ENCODE data around the gene DCUN1D3.

DCUN1D3 gene

DNA sequence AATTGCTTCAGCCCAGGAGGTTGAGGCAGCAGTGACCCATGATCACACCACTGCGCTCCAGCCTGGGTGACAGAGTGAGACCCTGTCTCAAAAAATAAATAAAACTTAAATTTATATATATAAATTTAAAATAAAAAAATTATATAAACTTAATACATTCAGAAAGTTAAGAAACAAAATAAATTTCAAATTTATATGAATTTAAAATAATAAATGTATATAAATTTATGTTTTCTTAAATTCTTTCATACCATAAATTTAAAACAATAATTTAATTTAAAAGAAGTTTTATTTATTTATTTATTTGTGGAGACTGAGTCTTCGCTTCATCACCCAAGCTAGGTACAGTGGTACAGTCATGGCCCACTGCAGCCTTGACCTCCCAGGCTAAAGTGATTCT, 20.6 kb upstream of the DCUN1D3 start:
- Histone ChIP-seq H3K27me3 (ENCODE audit: control insufficient read depth, insufficient read depth, low read length, poor library complexity, severe bottlenecking) (no peaks in the 10 kb centered on the region), H3K4me3 (ENCODE audit: insufficient read depth, low read depth, low read length) (no peak overlapping the region), H3K4me1 (ENCODE audit: control insufficient read depth, insufficient read depth, low read length) (no peaks in the 10 kb centered on the region), H3K27ac (ENCODE audit: insufficient read depth, low read depth, low read length, poor library complexity, severe bottlenecking) (no peak overlapping the region), H3K9me3 (ENCODE audit: control insufficient read depth, low read length) (no peaks in the 10 kb centered on the region), H3K36me3 (ENCODE audit: control insufficient read depth, insufficient read depth, low read length) (no peaks in the 10 kb centered on the region)
- WGBS, 2 experiments: 86 to 94% methylated on average over 1 to 2 of the region's 2 CpGs

DNA sequence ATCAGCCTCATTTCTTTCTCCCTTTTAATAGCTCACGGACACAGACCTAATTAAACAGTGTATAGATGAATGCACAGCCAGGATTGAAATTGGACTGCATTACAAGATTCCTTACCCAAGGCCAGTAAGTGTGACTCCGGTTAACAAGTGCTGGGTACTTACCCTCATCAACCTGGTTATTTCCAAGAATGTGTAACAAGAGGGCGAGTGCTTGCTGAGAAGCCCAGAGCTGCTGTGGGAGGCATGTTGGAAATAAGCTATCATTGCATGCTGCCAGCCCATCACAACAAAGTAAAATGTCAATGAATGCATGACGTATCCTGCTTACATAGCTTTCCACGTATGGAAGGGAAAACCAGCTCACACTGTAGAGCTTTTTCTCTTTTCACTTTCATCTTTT, 19.9 kb upstream of the DCUN1D3 start:
- Histone ChIP-seq H3K4me1 (ENCODE audit: control insufficient read depth, insufficient read depth, low read length) (no peaks in the 10 kb centered on the region), H3K36me3 (ENCODE audit: control insufficient read depth, insufficient read depth, low read length) (no peaks in the 10 kb centered on the region), H3K9me3 (ENCODE audit: control insufficient read depth, low read length) (no peaks in the 10 kb centered on the region), H3K27ac (ENCODE audit: insufficient read depth, low read depth, low read length, poor library complexity, severe bottlenecking) (no peak overlapping the region), H3K4me3 (ENCODE audit: insufficient read depth, low read depth, low read length) (no peak overlapping the region), H3K27me3 (ENCODE audit: control insufficient read depth, insufficient read depth, low read length, poor library complexity, severe bottlenecking) (no peaks in the 10 kb centered on the region)
- WGBS, 2 experiments: 91 to 95% methylated on average over 5 of the region's 5 CpGs

DNA sequence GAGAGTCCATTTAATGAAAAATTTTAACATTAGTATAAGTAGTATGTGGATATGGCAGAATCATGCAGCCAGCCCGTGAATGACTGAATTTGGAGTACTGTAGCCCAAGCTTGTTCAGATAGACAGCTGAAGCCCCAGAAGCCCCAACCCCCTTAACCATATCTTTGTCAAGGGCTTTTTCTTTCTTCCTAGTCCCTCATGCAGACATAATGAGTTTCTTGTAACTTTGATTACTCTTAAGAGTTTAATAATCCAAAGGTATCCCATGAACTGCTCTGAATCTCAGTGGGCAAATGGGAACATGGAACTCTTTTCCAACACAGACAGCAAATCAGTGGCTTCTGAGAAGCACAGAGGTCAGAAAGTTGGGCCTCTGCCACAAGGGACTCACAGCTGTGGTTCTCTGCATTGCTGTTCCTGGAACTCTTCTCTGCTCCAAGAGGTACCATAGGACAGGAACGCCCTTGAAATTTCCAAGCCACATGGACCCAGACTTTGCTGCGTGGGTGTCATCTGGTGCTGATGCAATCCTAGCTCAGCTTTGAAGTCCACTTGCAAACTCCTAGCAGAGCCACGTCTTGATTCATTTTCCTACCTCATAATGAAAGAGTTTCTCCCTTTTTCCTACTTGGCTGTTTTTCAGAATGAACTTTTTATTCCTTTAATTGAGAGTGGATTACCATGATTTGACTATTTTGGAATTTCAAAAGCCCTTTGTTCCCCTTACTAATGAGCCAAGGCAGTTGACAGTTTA, 18.5 kb upstream of the DCUN1D3 start:
- WGBS, 2 experiments: 82 to 86% methylated on average over 4 of the region's 4 CpGs
- Histone ChIP-seq H3K36me3 (ENCODE audit: control insufficient read depth, insufficient read depth, low read length) (no peaks in the 10 kb centered on the region), H3K4me1 (ENCODE audit: control insufficient read depth, insufficient read depth, low read length) (no peaks in the 10 kb centered on the region), H3K4me3 (ENCODE audit: insufficient read depth, low read depth, low read length) (no peak overlapping the region), H3K27me3 (ENCODE audit: control insufficient read depth, insufficient read depth, low read length, poor library complexity, severe bottlenecking) (no peaks in the 10 kb centered on the region), H3K9me3 (ENCODE audit: control insufficient read depth, low read length) (no peaks in the 10 kb centered on the region), H3K27ac (ENCODE audit: insufficient read depth, low read depth, low read length, poor library complexity, severe bottlenecking) (no peak overlapping the region)

DNA sequence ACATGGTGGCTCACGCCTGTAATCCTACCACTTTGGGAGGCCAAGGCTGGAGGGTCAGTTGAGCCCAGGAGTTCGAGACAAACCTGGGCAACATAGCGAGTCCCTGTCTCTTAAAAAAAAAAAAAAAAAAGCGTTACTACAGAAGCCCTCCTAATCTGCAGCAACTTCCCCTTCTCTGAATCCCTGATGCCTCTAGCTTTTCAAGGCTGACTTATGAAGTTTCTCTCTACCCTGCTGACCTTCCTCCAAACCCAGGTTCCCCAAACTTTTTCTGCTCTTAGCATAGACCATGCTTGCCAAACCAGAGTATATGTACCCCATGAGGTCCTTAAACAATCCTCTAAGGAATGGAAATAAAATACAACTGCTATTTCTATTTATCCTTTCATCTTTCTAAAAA, 16.8 kb upstream of the DCUN1D3 start:
- Histone ChIP-seq H3K27ac (ENCODE audit: insufficient read depth, low read depth, low read length, poor library complexity, severe bottlenecking) (no peak overlapping the region), H3K4me3 (ENCODE audit: insufficient read depth, low read depth, low read length) (no peak overlapping the region), H3K4me1 (ENCODE audit: control insufficient read depth, insufficient read depth, low read length) (no peaks in the 10 kb centered on the region), H3K36me3 (ENCODE audit: control insufficient read depth, insufficient read depth, low read length) (no peaks in the 10 kb centered on the region), H3K27me3 (ENCODE audit: control insufficient read depth, insufficient read depth, low read length, poor library complexity, severe bottlenecking) (no peaks in the 10 kb centered on the region), H3K9me3 (ENCODE audit: control insufficient read depth, low read length) (no peaks in the 10 kb centered on the region)
- 92 to 97% methylated on average over 4 of the region's 4 CpGs for WGBS, 2 experiments

DNA sequence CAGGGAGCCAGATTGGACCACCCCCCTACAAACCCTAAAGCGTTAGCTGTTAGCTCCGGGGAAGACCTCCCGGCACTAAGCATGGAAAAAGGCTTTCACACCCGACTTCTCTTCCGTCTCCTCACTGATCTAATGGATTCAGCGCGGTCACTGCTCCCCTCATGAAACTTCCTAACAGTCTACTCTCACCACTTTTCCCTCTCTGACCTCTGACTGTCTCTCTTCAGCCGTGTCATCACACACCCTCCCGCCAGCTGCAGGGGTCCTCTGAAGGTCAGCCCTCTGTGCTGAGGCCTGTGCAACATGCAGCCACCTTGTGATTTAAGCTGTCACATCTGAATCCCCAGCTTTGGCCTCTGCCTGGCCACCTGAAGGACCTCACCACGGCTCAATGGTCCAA, 16.1 kb upstream of the DCUN1D3 start:
- no peak overlapping the region for H3K27ac ChIP-seq (ENCODE audit: insufficient read depth, low read depth, low read length, poor library complexity, severe bottlenecking)
- 87 to 91% methylated on average over 10 of the region's 10 CpGs for WGBS, 2 experiments
- no peaks in the 10 kb centered on the region for H3K4me1 ChIP-seq (ENCODE audit: control insufficient read depth, insufficient read depth, low read length)
- no peaks in the 10 kb centered on the region for H3K27me3 ChIP-seq (ENCODE audit: control insufficient read depth, insufficient read depth, low read length, poor library complexity, severe bottlenecking)
- H3K4me3 ChIP-seq (ENCODE audit: insufficient read depth, low read depth, low read length): no peak overlapping the region
- no peaks in the 10 kb centered on the region for H3K36me3 ChIP-seq (ENCODE audit: control insufficient read depth, insufficient read depth, low read length)
- no peaks in the 10 kb centered on the region for H3K9me3 ChIP-seq (ENCODE audit: control insufficient read depth, low read length)

DNA sequence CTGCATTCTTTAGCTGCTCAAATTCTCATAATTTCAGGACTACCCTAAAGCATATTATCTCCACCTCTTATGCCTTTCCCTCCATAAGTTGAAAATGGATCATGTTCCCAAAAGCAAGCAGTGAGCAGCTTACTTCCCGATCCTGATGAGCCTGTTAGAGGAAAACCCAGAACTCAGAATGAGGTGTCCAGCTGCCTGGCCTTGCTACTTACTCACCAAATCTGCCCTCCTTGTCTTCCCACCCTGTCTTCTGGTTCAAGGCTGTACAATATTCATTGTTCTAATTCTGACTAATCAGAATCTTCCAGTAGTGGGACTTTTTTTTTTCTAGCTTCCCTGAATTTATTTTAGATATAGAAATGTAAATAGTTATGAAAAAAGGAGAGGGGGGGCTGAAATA, 11.2 kb upstream of the DCUN1D3 start:
- 89 to 91% methylated on average over 1 of the region's 1 CpG for WGBS, 2 experiments
- H3K27ac ChIP-seq (ENCODE audit: insufficient read depth, low read depth, low read length, poor library complexity, severe bottlenecking): no peak overlapping the region

DNA sequence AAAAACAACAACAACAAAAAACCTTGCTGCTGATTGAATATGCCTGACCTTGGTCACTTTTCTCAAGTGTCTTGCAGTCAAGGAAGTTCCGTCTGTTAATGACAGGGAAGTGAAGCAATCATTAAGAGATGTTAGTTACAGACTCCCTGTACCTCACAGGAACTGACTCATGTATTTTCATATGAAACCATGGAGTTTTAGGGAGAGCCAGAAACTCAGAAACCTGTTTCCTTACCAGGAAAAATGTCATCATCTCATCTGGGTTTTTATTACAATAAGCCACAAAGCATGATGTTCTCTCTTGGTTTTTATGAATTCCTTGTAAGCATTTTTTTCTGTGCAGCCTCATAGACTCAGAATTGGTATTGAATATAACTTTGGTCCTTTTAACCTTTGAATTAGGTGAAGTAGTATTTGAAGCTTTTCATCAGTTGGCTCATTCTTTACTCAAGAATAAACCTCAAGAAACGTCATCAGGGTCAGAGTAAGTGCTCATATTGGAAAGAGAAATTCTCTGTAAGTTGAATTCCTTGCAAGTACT, 10.7 kb upstream of the DCUN1D3 start:
- H3K4me3 ChIP-seq (ENCODE audit: insufficient read depth, low read depth, low read length): no peak overlapping the region
- no peaks in the 10 kb centered on the region for H3K9me3 ChIP-seq (ENCODE audit: control insufficient read depth, low read length)
- H3K27me3 ChIP-seq (ENCODE audit: control insufficient read depth, insufficient read depth, low read length, poor library complexity, severe bottlenecking): no peaks in the 10 kb centered on the region
- H3K4me1 ChIP-seq (ENCODE audit: control insufficient read depth, insufficient read depth, low read length): no peaks in the 10 kb centered on the region
- no peak overlapping the region for H3K27ac ChIP-seq (ENCODE audit: insufficient read depth, low read depth, low read length, poor library complexity, severe bottlenecking)
- WGBS, 2 experiments: 85 to 94% methylated on average over 2 of the region's 2 CpGs
- H3K36me3 ChIP-seq (ENCODE audit: control insufficient read depth, insufficient read depth, low read length): no peaks in the 10 kb centered on the region

More for the DNA sequence above, 11.2 kb upstream of the DCUN1D3 start:
- no peaks in the 10 kb centered on the region for H3K27me3 ChIP-seq (ENCODE audit: control insufficient read depth, insufficient read depth, low read length, poor library complexity, severe bottlenecking)
- H3K9me3 ChIP-seq (ENCODE audit: control insufficient read depth, low read length): no peaks in the 10 kb centered on the region
- no peaks in the 10 kb centered on the region for H3K4me1 ChIP-seq (ENCODE audit: control insufficient read depth, insufficient read depth, low read length)
- no peak overlapping the region for H3K4me3 ChIP-seq (ENCODE audit: insufficient read depth, low read depth, low read length)
- H3K36me3 ChIP-seq (ENCODE audit: control insufficient read depth, insufficient read depth, low read length): no peaks in the 10 kb centered on the region

DNA sequence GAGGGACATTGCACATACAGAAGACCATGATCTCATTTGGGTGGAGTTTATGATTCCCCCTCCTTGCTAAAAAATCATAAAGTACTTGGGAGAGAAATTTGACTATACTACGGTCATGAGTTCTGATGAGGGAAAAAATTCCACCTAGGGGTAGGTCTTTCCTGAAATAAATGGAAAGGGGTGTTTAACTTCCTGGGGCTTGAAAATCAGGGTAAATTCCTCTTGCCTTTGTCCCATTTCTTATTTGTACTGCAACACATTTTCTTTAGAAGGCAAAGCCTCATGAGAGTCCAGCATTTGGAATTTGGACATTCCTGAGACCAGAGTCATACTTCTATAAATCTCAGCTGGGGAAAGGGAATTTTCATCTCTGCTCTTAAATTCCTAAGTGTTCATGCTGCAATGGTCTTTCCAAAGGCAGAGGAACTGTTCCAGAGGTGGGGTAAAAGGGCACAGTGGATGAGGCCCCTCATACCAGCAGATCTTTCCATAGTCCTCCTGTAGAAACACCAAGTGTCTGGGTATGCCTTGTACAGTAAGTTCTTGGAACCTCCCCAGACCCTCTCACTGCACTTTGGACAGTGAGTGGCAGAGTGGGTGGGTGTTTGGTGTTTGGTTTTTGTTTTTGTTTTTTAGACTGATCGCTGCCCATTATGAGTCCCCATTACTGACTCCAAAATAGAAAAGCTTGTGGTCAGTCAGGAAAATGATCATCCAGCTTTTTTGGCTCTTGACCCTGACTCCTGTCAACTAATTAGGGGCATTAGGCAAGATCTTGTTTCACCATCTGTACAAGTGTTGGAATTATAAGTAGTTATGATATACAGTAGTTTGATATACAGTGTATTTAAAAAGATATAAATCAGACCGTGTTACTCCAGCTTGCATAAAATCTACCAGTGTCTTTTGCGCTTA, 6.4 kb upstream of the DCUN1D3 start:
- Histone ChIP-seq H3K27me3 (ENCODE audit: control insufficient read depth, insufficient read depth, low read length, poor library complexity, severe bottlenecking) (no peaks in the 10 kb centered on the region), H3K4me3 (ENCODE audit: insufficient read depth, low read depth, low read length) (no peak overlapping the region), H3K9me3 (ENCODE audit: control insufficient read depth, low read length) (no peaks in the 10 kb centered on the region), H3K4me1 (ENCODE audit: control insufficient read depth, insufficient read depth, low read length) (no peaks in the 10 kb centered on the region), H3K36me3 (ENCODE audit: control insufficient read depth, insufficient read depth, low read length) (no peaks in the 10 kb centered on the region), H3K27ac (ENCODE audit: insufficient read depth, low read depth, low read length, poor library complexity, severe bottlenecking) (no peak overlapping the region)
- 95 to 98% methylated on average over 4 of the region's 4 CpGs for WGBS, 2 experiments

DNA sequence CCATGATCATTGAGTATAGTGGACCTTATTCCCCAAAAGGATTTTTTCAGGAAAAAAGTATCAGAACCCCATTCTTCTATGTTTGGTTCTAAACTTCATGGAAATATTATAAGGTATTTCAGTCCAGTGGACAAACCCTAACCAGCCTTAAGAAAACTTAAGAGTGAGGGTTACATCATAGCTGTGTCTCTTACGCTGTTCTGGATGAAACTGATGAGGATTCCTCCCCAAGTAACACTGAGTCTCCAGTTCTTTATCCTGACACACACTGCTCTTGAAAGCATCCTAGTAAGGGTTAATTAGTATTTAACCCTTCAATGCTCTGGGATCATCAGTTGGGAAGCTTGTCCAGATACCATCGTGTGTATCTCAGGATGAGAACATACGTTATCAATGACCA, 5.4 kb upstream of the DCUN1D3 start:
- 94 to 100% methylated on average over 1 to 3 of the region's 3 CpGs for WGBS, 2 experiments
- Histone ChIP-seq H3K9me3 (ENCODE audit: control insufficient read depth, low read length) (no peaks in the 10 kb centered on the region), H3K27ac (ENCODE audit: insufficient read depth, low read depth, low read length, poor library complexity, severe bottlenecking) (no peak overlapping the region), H3K4me3 (ENCODE audit: insufficient read depth, low read depth, low read length) (no peak overlapping the region), H3K4me1 (ENCODE audit: control insufficient read depth, insufficient read depth, low read length) (no peaks in the 10 kb centered on the region), H3K27me3 (ENCODE audit: control insufficient read depth, insufficient read depth, low read length, poor library complexity, severe bottlenecking) (no peaks in the 10 kb centered on the region), H3K36me3 (ENCODE audit: control insufficient read depth, insufficient read depth, low read length) (no peaks in the 10 kb centered on the region)

DNA sequence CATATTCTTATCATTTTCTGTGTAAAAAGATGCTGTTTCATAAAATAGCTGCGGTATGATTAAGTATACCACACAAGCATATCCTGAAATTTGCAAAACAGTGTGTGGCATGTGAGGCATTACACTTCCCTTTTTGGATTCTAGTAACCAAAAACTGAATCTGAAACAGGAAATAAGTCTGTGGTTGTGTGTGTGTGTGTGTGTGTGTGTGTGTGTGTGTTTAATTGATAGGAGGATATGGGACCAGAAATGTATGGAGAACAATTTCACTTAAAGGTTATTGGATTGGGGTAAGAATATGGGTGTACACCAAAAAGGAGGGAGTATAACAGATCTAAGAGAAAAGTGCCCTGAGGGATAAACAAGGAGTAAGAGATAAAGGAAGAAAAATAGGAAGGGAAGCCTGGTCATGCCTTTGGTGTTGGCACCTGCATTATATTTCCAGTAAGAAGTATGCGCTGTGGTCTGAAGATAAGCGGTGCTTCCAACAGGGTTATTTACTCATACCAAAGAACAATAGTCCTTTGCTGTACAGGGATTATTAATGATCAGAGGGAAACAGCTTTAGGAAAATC, 4.4 kb upstream of the DCUN1D3 start:
- H3K4me3 ChIP-seq (ENCODE audit: insufficient read depth, low read depth, low read length): no peak overlapping the region
- no peaks in the 10 kb centered on the region for H3K36me3 ChIP-seq (ENCODE audit: control insufficient read depth, insufficient read depth, low read length)
- no peaks in the 10 kb centered on the region for H3K27me3 ChIP-seq (ENCODE audit: control insufficient read depth, insufficient read depth, low read length, poor library complexity, severe bottlenecking)
- H3K9me3 ChIP-seq (ENCODE audit: control insufficient read depth, low read length): no peaks in the 10 kb centered on the region
- 92 to 97% methylated on average over 3 of the region's 3 CpGs for WGBS, 2 experiments
- H3K4me1 ChIP-seq (ENCODE audit: control insufficient read depth, insufficient read depth, low read length): no peaks in the 10 kb centered on the region
- no peak overlapping the region for H3K27ac ChIP-seq (ENCODE audit: insufficient read depth, low read depth, low read length, poor library complexity, severe bottlenecking)
